ENCODE data around the gene RALGAPA2. TPM values are rescaled to one million over a fixed set of nuclear protein-coding genes. Genes with fewer than 3 reads are reported as not detected.

RALGAPA2 gene
- total and polyA plus RNA-seq, 8 donors, result 9.6 to 41.7 (median 24.5) TPM

GRCh38 chr20:20536240-20536933 lies 176.1 kb downstream of the RALGAPA2 start:
- WGBS, 2 donors, result 85 to 90% methylated on average over 6 of the region's 6 CpGs
- intact Hi-C loops (cut with DNase I), result no loop called here
- Histone ChIP-seq H3K36me3 (peaks cover 0 to 13% (median 0%) of the 10 kb centered on the region in 3 donors), H3K9me3 (no peaks in the 10 kb centered on the region), H3K27ac (no peak overlapping the region), H3K27me3 (no peaks in the 10 kb centered on the region), H3K4me3 (no peak overlapping the region), H3K4me1 (no peaks in the 10 kb centered on the region)
- TF ChIP-seq CTCF (IDR thresholded peaks at IDR 0.05), result no peak
- no peak for DNase-seq
- FAIRE-seq, result no peak
- no peak for ATAC-seq

DNA sequence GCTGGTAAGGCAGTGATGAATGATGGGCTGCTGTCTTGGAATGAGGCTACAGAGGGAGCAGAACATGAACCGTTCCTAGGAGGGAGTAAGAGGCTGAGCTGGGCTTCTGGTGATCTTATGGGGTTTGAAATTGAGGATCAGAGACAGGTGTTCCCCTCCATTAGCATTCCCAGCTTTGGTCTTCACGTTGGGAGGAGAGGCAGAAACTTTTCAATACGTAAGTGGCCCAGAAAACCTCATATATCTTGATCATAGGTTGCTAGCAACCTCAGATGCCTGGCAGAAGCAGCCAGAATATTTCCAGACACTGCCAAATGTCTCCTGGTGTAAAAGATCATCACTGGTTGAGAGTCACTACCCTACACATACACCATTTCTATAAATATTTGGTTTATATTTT lies 177.4 kb downstream of the RALGAPA2 start:
- H3K27me3 ChIP-seq, result no peaks in the 10 kb centered on the region
- no peaks in the 10 kb centered on the region for H3K4me1 ChIP-seq
- 81 to 88% methylated on average over 3 of the region's 3 CpGs for WGBS, 2 donors
- H3K36me3 ChIP-seq, result peaks cover 0 to 26% (median 0%) of the 10 kb centered on the region in 3 donors
- no peak overlapping the region for H3K4me3 ChIP-seq
- FAIRE-seq, result no peak
- H3K27ac ChIP-seq, result no peak overlapping the region
- no peak for TF ChIP-seq CTCF (IDR thresholded peaks at IDR 0.05)
- H3K9me3 ChIP-seq, result no peaks in the 10 kb centered on the region
- no peak for ATAC-seq
- intact Hi-C loops (cut with DNase I), result no loop called here
- no peak for DNase-seq

DNA sequence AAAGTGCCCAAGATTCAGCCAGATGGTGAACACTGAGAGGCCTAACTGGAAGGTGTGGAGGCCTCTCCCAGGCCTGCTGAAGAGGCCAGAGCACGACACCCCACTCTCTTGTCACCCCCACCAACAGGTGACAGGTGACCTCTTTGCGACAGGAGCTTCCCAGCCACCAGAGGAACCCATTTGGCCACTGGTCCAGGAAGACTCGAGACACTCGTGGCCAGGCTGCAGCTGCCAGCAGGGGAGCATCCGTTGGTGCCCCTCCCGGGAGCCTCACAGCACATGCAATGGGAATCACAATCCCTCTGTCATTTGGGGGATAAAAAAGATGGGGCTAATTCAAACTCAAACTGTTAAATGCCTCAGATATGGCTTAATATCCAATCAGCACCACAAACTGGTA lies 181.2 kb downstream of the RALGAPA2 start:
- Histone ChIP-seq H3K36me3 (peaks cover 0 to 26% (median 0%) of the 10 kb centered on the region in 3 donors), H3K27ac (no peak overlapping the region), H3K27me3 (no peaks in the 10 kb centered on the region), H3K4me1 (no peaks in the 10 kb centered on the region), H3K4me3 (no peak overlapping the region), H3K9me3 (no peaks in the 10 kb centered on the region)
- FAIRE-seq (no peak), DNase-seq (no peak), ATAC-seq (no peak)
- 94% methylated on average over 6 of the region's 6 CpGs for WGBS, 2 donors
- intact Hi-C loops (cut with DNase I), result no loop called here
- TF ChIP-seq CTCF (IDR thresholded peaks at IDR 0.05), result no peak

- peaks cover 0 to 19% (median 0%) of the 10 kb centered on the region in 3 donors for H3K36me3 ChIP-seq
- intact Hi-C loops (cut with DNase I), result no loop called here
- H3K4me1 ChIP-seq, result no peaks in the 10 kb centered on the region
- ATAC-seq (no peak), FAIRE-seq (no peak), DNase-seq (no peak)
- no peaks in the 10 kb centered on the region for H3K9me3 ChIP-seq
- no peaks in the 10 kb centered on the region for H3K27me3 ChIP-seq
- 92 to 94% methylated on average over 7 of the region's 7 CpGs for WGBS, 2 donors
- no peak for TF ChIP-seq CTCF (IDR thresholded peaks at IDR 0.05)
- no peak overlapping the region for H3K4me3 ChIP-seq
- no peak overlapping the region for H3K27ac ChIP-seq
These were observed 181.9 kb downstream of the RALGAPA2 start for GRCh38 chr20:20530428-20531151.

DNA sequence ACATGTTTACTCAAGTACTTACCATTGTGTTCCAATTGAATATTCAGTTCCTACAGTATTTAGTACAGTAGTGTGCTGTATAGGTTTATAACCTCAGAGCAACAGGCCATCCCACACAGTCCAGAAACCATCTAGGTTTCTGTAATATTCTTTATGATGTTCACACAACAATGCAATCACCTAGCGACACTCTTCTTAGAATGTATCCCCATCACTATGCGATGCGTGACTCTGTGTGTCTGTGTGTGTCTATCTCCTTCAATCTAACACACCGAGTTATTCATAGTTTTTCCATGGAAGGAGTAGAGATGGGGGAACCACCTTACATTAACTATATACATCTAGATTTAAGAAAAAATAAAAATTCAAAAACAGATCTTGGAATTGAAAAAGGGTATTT lies 182.8 kb downstream of the RALGAPA2 start:
- ATAC-seq (no peak), FAIRE-seq (no peak), DNase-seq (no peak)
- H3K9me3 ChIP-seq, result no peaks in the 10 kb centered on the region
- H3K4me3 ChIP-seq, result no peak overlapping the region
- TF ChIP-seq CTCF (IDR thresholded peaks at IDR 0.05), result no peak
- H3K27me3 ChIP-seq, result no peaks in the 10 kb centered on the region
- H3K4me1 ChIP-seq, result no peaks in the 10 kb centered on the region
- intact Hi-C loops (cut with DNase I), result no loop called here
- peaks cover 0 to 18% (median 0%) of the 10 kb centered on the region in 3 donors for H3K36me3 ChIP-seq
- 95 to 100% methylated on average over 4 of the region's 4 CpGs for WGBS, 2 donors
- no peak overlapping the region for H3K27ac ChIP-seq

Data from pancreas (tissue), 10 donors.